GM12878 (cell line): Measurements from ENCODE around the gene FLOT1. TPM values are rescaled to one million over a fixed set of nuclear protein-coding genes. Genes with fewer than 3 reads are reported as not detected.

Source experiments
- ATAC-seq: fragments of 200-7000 bp; cut with Tn5 transposase; 3 replicates; pipeline ENCODE4 v1.9.1; 2020; ENCODE audit warnings: mild to moderate bottlenecking, moderate library complexity
- BruUV-seq: library from RNA; stranded (reverse); fragments of 400-500 nt; replicated peaks from 2 replicates; lab custom pipeline; 2021; lab: Mats Ljungman, UMichigan
- CTCF ChIA-PET: fragments of 300-600 bp; sonication (Branson Sonifier 250); formaldehyde crosslinking; extraction: SDS; loops from one replicate; lab custom pipeline; 2021; ENCODE audit warnings: inconsistent platforms; lab: Yijun Ruan, JAX
- POLR2A ChIA-PET: fragments of 350-600 bp; formaldehyde crosslinking; extraction: SDS; loops from one replicate; lab custom pipeline; 2021; ENCODE audit warnings: inconsistent platforms; lab: Charles Lee
- RAD21 ChIA-PET: fragments of 300-600 bp; sonication (Branson Sonifier 250); formaldehyde crosslinking; loops from one replicate; lab custom pipeline; 2023; ENCODE audit warnings: antibody characterized with exemption; ENCODE audit not compliant: unreplicated experiment; lab: Charles Lee
- SMC1A ChIA-PET: fragments of 300-600 bp; sonication (Branson Sonifier 250); formaldehyde crosslinking; loops from one replicate; lab custom pipeline; 2023; ENCODE audit not compliant: unreplicated experiment, uncharacterized antibody; lab: Charles Lee
- DNase-seq: peaks from one replicate; pipeline ENCODE4 v3.0.0-alpha.2; 2011; ENCODE audit warnings: low read depth, low spot score
- FAIRE-seq: peaks from 3 replicates; lab custom pipeline; 2011; peaks lifted over from hg19 to GRCh38; lab: Jason Lieb, UNC
- H2AFZ ChIP-seq: 2 replicates; pipeline ENCODE4 v1.6.0; 2011; ENCODE audit warnings: low read depth, low read length, control low read depth; ENCODE audit not compliant: control insufficient read depth
- H3K27ac ChIP-seq: 2 replicates; pipeline ENCODE4 v1.5.1; 2011; ENCODE audit warnings: control low read depth; ENCODE audit not compliant: control insufficient read depth, insufficient read depth
- H3K27me3 ChIP-seq, 2 experiments: replicated peaks in 1 of 2; 2 replicates each; pipeline versions ENCODE4 v1.6.0 to v1.6.1; 2011; ENCODE audit warnings: low read length in 1 of 2; ENCODE audit not compliant: control insufficient read depth in 2 of 2, insufficient read depth in 2 of 2
- H3K36me3 ChIP-seq, 2 experiments: 2 replicates each; pipeline ENCODE4 v1.5.1; 2011; ENCODE audit warnings: low read length in 1 of 2; ENCODE audit not compliant: control insufficient read depth in 2 of 2, insufficient read depth in 2 of 2
- H3K4me1 ChIP-seq: 2 replicates; pipeline ENCODE4 v1.6.1; 2011; ENCODE audit warnings: mild to moderate bottlenecking, low read length, moderate library complexity, mixed read lengths; ENCODE audit not compliant: control insufficient read depth, insufficient read depth
- H3K4me2 ChIP-seq: 2 replicates; pipeline ENCODE4 v1.6.0; 2011; ENCODE audit warnings: control low read depth; ENCODE audit not compliant: control insufficient read depth, insufficient read depth
- H3K4me3 ChIP-seq: fragments of 200-600 bp; sonication (generic); 2 replicates; pipeline ENCODE4 v1.5.1; 2016
- H3K79me2 ChIP-seq: 2 replicates; pipeline ENCODE4 v1.6.0; 2011; ENCODE audit warnings: low read length; ENCODE audit not compliant: control insufficient read depth, insufficient read depth
- H3K9ac ChIP-seq: 2 replicates; pipeline ENCODE4 v1.8.0; 2011; ENCODE audit warnings: low read length, control low read depth, mixed read lengths; ENCODE audit not compliant: control insufficient read depth, insufficient read depth
- H3K9me3 ChIP-seq: replicated peaks from 3 replicates; pipeline ENCODE4 v1.5.1; 2011; ENCODE audit warnings: mild to moderate bottlenecking, low read length; ENCODE audit not compliant: control insufficient read depth, insufficient read depth
- H4K20me1 ChIP-seq: 2 replicates; pipeline ENCODE4 v1.6.0; 2011; ENCODE audit not compliant: control insufficient read depth, insufficient read depth
- CBFB ChIP-seq: IDR thresholded peaks from 2 replicates; pipeline ENCODE4 v1.6.1; 2016; ENCODE audit warnings: antibody characterized with exemption, low read depth
- CREM ChIP-seq: IDR thresholded peaks from 2 replicates; pipeline ENCODE4 v1.6.1; 2014; ENCODE audit warnings: antibody characterized with exemption, low read depth
- HDGF ChIP-seq: fragments of 450-650 bp; IDR thresholded peaks from 2 replicates; pipeline ENCODE4 v1.6.1; 2016; ENCODE audit warnings: antibody characterized with exemption
- PAX8 ChIP-seq: fragments of 450-650 bp; IDR thresholded peaks from 2 replicates; pipeline ENCODE4 v1.6.1; 2017; ENCODE audit warnings: mild to moderate bottlenecking, moderate library complexity
- RELA ChIP-seq: fragments of 450-650 bp; IDR thresholded peaks from 2 replicates; pipeline ENCODE4 v1.8.0; 2014; ENCODE audit warnings: borderline replicate concordance; ENCODE audit not compliant: partially characterized antibody
- TBL1XR1 ChIP-seq: IDR thresholded peaks from 2 replicates; pipeline ENCODE4 v1.6.1; 2012; ENCODE audit warnings: low read depth, low read length, improper control_type of control experiment
- ZNF207 ChIP-seq: fragments of 450-650 bp; IDR thresholded peaks from 2 replicates; pipeline ENCODE4 v1.6.1; 2014; ENCODE audit warnings: antibody characterized with exemption, mild to moderate bottlenecking, borderline replicate concordance
- WGBS: methylation state at CpG from one replicate; pipeline ENCODE4 v1.1.6; 2016; ENCODE audit warnings: low lambda C conversion rate; ENCODE audit not compliant: insufficient replicate concordance, insufficient coverage; ENCODE audit errors: missing lambda C conversion rate; 5-methylcytosine and 5-hydroxymethylcytosine counted together
- in situ Hi-C: fragments of 300-500 bp; cut with MboI; formaldehyde crosslinking; loops from 9 replicates; pipeline ENCODE4 v1.14.3; 2018; ENCODE audit warnings: mixed read lengths
- intact Hi-C: fragments of 100-400 bp; cut with micrococcal nuclease; formaldehyde crosslinking; loops from one replicate; pipeline ENCODE4 v1.14.2; 2022; ENCODE audit not compliant: unreplicated experiment
- polyA plus RNA-seq, 11 experiments: library from polyadenylated mRNA; depleted of rRNA in 4 of 11; unstranded in 6 of 11; stranded (reverse) in 5 of 11; fragments of >200 nt; fragmentation: Nextera tagmentation in 4 of 11; fragmentation: Illumina TruSeq in 1 of 11; extraction: Ambion mirVana in 4 of 11; extraction: Trizol in 1 of 11; gene quantifications; 1 replicate in 1 of 11; 2 replicates in 10 of 11; pipeline versions ENCODE4 v1.2.1 to v1.2.3, GENCODE V29; 2011 to 2016; ENCODE audit warnings: inconsistent platforms in 2 of 11, missing spikeins in 2 of 11, low read depth in 1 of 11
- total RNA-seq, 4 experiments: library from RNA; depleted of rRNA in 3 of 4; stranded (reverse); fragments of >200 nt in 3 of 4; fragmentation: Illumina TruSeq in 1 of 4; extraction: Trizol in 1 of 4; gene quantifications; 2 replicates each; pipeline versions ENCODE4 v1.2.1 to v1.2.3, GENCODE V29; 2013 to 2021
- TF ChIP-seq, protein P1 (sequence below): fragments of 450-650 bp; IDR thresholded peaks from 2 replicates; pipeline ENCODE4 v1.6.1; 2016; ENCODE audit warnings: mild to moderate bottlenecking
- TF ChIP-seq, protein P2 (sequence below): fragments of 450-650 bp; formaldehyde crosslinking; IDR thresholded peaks from 2 replicates; pipeline ENCODE4 v1.5.0; 2022; ENCODE audit warnings: mild to moderate bottlenecking, missing genetic modification characterization
- TF ChIP-seq, protein P3 (sequence below): fragments of 450-650 bp; IDR thresholded peaks from 2 replicates; pipeline ENCODE4 v1.6.1; 2017; ENCODE audit warnings: antibody characterized with exemption, mild to moderate bottlenecking, moderate library complexity

Gene FLOT1
- total and polyA plus RNA-seq, 10 of the 15 experiments (the other 5 are each of a cell fraction or from before 2014, with no cell fraction given), result 12.3 to 153 (median 112) TPM

DNA sequence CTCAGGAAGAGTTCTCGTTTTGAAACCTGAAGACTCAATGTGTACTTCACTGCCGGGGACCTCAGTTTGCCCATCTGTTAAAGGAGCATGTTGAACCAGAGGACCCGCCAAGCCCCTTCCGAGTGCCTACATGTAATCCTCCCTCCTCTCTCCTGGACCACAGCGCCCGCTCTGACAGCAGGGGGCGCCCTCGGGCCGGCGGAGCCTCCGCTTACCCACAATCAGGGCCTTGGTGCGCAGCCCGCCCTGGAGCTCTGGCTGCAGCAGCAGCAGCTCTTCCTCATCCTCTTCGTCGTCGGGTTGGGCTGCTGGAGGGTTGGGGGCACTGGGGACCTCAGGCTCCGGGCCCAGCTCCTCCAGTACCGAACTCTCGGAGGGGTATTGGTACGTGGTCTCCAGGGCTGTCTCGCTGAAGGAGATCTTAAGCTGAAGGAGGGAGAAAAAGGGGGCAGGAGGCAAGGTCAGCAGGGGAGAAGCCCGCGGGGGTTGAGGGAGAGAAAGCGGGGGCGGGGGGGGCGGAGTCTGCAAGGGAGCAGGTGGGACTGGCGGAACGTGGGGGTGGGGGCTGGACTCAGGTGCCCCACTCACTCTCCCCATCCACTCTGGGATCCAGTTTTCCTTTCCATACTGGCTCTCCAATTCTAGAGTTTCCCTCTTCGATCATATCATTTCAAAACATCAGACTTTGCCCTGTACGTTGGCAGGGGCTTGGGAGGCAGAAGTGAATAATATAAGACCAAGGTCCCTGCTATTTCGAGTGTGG lies 63.3 kb downstream of the FLOT1 start:
- peak overlapping the region; percentile 89 for H3K4me2 ChIP-seq
- intact Hi-C loops, result loop anchor here (1.0 to 2.0 kb wide), 2 partner anchors 43 to 52 kb away; no protein-coding TSS in a partner anchor
- H3K4me3 ChIP-seq, result peak overlapping the region; percentile 100
- RAD21 ChIA-PET, result interaction anchor here (0.7 to 14.2 kb wide), 23 partner anchors 9 to 408 kb away, joined by 3 to 232 read pairs (median 4); partner anchors contain the start of genes ABCF1, MDC1, NRM and TUBB
- ATAC-seq, result peak; percentile 79
- BruUV-seq, result no TSS peak
- H3K9ac ChIP-seq, result peak overlapping the region; percentile 73
- no peaks in the 10 kb centered on the region for H3K27me3 ChIP-seq
- CTCF ChIA-PET, result interaction anchor here (0.6 to 9.5 kb wide), 37 partner anchors 9 to 485 kb away, joined by 3 to 487 read pairs (median 4); partner anchors contain the start of genes FLOT1, MDC1, NRM and TUBB
- H3K79me2 ChIP-seq, result peaks cover 58% of the 10 kb centered on the region
- H3K36me3 ChIP-seq, result peaks cover 10 to 24% of the 10 kb centered on the region in 2 experiments
- peak; percentile 80 for FAIRE-seq
- H4K20me1 ChIP-seq, result peaks cover 5% of the 10 kb centered on the region; the same call in 1 of the 2 replicates
- POLR2A ChIA-PET, result interaction anchor here (0.6 to 9.5 kb wide), 11 partner anchors 11 to 206 kb away, joined by 3 to 200 read pairs (median 3); partner anchors contain the start of genes ABCF1, DDR1, MDC1 and MRPS18B
- in situ Hi-C loops, result no loop called here
- WGBS, result 1% methylated on average over 23 of the region's 31 CpGs
- H2AFZ ChIP-seq, result no peak overlapping the region
- SMC1A ChIA-PET, result interaction anchor here (0.6 to 11.3 kb wide), 17 partner anchors 9 to 401 kb away, joined by 3 to 265 read pairs (median 4); partner anchors contain the start of genes MDC1, MRPS18B, NRM and TUBB
- H3K27ac ChIP-seq, result peak overlapping the region; percentile 65
- no peaks in the 10 kb centered on the region for H3K9me3 ChIP-seq
- H3K4me1 ChIP-seq, result peaks cover 8% of the 10 kb centered on the region
- no peak for DNase-seq
- TF ChIP-seq RELA (peak; percentile 47), HDGF (peak; percentile 74; the same call in 1 of the 2 replicates), CREM (0 out of 2 replicates have a peak, but pooled peaks have one; percentile 10), PAX8 (no peak), ZNF207 (0 out of 2 replicates have a peak, but pooled peaks have one; percentile 53), CBFB (peak; percentile 89), TBL1XR1 (no peak)
- TF ChIP-seq, protein P1, sequence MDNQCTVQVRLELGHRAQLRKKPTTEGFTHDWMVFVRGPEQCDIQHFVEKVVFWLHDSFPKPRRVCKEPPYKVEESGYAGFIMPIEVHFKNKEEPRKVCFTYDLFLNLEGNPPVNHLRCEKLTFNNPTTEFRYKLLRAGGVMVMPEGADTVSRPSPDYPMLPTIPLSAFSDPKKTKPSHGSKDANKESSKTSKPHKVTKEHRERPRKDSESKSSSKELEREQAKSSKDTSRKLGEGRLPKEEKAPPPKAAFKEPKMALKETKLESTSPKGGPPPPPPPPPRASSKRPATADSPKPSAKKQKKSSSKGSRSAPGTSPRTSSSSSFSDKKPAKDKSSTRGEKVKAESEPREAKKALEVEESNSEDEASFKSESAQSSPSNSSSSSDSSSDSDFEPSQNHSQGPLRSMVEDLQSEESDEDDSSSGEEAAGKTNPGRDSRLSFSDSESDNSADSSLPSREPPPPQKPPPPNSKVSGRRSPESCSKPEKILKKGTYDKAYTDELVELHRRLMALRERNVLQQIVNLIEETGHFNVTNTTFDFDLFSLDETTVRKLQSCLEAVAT, result no peak
- TF ChIP-seq, protein P2, sequence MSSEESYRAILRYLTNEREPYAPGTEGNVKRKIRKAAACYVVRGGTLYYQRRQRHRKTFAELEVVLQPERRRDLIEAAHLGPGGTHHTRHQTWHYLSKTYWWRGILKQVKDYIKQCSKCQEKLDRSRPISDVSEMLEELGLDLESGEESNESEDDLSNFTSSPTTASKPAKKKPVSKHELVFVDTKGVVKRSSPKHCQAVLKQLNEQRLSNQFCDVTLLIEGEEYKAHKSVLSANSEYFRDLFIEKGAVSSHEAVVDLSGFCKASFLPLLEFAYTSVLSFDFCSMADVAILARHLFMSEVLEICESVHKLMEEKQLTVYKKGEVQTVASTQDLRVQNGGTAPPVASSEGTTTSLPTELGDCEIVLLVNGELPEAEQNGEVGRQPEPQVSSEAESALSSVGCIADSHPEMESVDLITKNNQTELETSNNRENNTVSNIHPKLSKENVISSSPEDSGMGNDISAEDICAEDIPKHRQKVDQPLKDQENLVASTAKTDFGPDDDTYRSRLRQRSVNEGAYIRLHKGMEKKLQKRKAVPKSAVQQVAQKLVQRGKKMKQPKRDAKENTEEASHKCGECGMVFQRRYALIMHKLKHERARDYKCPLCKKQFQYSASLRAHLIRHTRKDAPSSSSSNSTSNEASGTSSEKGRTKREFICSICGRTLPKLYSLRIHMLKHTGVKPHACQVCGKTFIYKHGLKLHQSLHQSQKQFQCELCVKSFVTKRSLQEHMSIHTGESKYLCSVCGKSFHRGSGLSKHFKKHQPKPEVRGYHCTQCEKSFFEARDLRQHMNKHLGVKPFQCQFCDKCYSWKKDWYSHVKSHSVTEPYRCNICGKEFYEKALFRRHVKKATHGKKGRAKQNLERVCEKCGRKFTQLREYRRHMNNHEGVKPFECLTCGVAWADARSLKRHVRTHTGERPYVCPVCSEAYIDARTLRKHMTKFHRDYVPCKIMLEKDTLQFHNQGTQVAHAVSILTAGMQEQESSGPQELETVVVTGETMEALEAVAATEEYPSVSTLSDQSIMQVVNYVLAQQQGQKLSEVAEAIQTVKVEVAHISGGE (CRISPR knock-in tag), result no peak
- TF ChIP-seq, protein P3, sequence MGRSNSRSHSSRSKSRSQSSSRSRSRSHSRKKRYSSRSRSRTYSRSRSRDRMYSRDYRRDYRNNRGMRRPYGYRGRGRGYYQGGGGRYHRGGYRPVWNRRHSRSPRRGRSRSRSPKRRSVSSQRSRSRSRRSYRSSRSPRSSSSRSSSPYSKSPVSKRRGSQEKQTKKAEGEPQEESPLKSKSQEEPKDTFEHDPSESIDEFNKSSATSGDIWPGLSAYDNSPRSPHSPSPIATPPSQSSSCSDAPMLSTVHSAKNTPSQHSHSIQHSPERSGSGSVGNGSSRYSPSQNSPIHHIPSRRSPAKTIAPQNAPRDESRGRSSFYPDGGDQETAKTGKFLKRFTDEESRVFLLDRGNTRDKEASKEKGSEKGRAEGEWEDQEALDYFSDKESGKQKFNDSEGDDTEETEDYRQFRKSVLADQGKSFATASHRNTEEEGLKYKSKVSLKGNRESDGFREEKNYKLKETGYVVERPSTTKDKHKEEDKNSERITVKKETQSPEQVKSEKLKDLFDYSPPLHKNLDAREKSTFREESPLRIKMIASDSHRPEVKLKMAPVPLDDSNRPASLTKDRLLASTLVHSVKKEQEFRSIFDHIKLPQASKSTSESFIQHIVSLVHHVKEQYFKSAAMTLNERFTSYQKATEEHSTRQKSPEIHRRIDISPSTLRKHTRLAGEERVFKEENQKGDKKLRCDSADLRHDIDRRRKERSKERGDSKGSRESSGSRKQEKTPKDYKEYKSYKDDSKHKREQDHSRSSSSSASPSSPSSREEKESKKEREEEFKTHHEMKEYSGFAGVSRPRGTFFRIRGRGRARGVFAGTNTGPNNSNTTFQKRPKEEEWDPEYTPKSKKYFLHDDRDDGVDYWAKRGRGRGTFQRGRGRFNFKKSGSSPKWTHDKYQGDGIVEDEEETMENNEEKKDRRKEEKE, result no peak
